ENCODE data around the gene LARP6.

- TF ChIP-seq CTCF (conservative IDR thresholded peaks at IDR 0.05; ENCODE audit: low read length) (no peak), EZH2phosphoT487 (IDR thresholded peaks at IDR 0.05; ENCODE audit: borderline replicate concordance) (no peak)
Observed at GRCh38 chr15:70853973-70854665, at the start of gene LARP6.

All from Loucy (cell line).